Gastrocnemius medialis (tissue), 4 donors: Measurements from ENCODE around the gene CACNA1C.

Experiments used
- POLR2A ChIP-seq, 2 donors: fragments of 450-650 bp; IDR thresholded peaks; one replicate each; pipeline ENCODE4 v1.6.1; 2017; ENCODE audit warnings: antibody characterized with exemption in 2 of 2, mild to moderate bottlenecking in 2 of 2, moderate library complexity in 2 of 2
- TF ChIP-seq, protein P1 (sequence below), 5 experiments: fragments of 450-650 bp in 3 of 5; fragments of 200-600 bp in 2 of 5; sonication (generic) in 2 of 5; IDR thresholded peaks in 4 of 5; conservative IDR thresholded peaks in 1 of 5; 1 replicate in 4 of 5; 2 replicates in 1 of 5; pipeline ENCODE4 v1.5.1; 2016 to 2019; ENCODE audit warnings: antibody characterized with exemption in 5 of 5, mild to moderate bottlenecking in 3 of 5, moderate library complexity in 3 of 5

DNA sequence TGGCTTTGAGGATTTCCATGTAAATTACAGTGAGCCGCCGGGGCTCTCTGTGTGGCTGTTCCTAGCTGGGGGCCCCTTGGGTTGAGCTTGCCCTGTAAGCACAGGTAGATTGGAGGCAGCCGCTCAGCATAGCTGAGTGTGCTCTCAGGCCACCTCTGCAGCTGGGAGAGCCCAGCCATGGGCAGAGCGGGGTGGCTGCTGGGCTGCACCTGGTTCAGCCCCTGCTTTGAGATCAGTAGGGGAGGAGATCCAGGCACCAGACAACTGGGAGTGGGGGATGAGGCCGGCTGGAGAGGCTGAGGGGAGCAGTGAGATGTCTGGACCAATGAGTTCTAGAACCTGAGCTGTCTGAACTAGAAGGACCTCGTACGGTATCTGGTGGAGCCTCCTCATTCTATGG is 44.8 kb downstream of the CACNA1C start:
- TF ChIP-seq, protein P1, sequence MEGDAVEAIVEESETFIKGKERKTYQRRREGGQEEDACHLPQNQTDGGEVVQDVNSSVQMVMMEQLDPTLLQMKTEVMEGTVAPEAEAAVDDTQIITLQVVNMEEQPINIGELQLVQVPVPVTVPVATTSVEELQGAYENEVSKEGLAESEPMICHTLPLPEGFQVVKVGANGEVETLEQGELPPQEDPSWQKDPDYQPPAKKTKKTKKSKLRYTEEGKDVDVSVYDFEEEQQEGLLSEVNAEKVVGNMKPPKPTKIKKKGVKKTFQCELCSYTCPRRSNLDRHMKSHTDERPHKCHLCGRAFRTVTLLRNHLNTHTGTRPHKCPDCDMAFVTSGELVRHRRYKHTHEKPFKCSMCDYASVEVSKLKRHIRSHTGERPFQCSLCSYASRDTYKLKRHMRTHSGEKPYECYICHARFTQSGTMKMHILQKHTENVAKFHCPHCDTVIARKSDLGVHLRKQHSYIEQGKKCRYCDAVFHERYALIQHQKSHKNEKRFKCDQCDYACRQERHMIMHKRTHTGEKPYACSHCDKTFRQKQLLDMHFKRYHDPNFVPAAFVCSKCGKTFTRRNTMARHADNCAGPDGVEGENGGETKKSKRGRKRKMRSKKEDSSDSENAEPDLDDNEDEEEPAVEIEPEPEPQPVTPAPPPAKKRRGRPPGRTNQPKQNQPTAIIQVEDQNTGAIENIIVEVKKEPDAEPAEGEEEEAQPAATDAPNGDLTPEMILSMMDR (IDR thresholded peaks at IDR 0.05 in 4 of 5, conservative IDR thresholded peaks at IDR 0.05 in 1 of 5): no peak
- no peak for TF ChIP-seq POLR2A (IDR thresholded peaks at IDR 0.05)
